HUES48 (cell line): Measurements from ENCODE around the gene FUT7.

Experiments
- H3K27ac ChIP-seq: one replicate; pipeline ENCODE4 v1.7.0; 2013; ENCODE audit warnings: low read depth, low read length, inconsistent platforms
- H3K27me3 ChIP-seq: 2 replicates; pipeline ENCODE4 v1.6.1; 2013; ENCODE audit warnings: mild to moderate bottlenecking, low read length; ENCODE audit not compliant: control insufficient read depth, insufficient read depth
- H3K36me3 ChIP-seq: 2 replicates; pipeline ENCODE4 v1.6.1; 2013; ENCODE audit warnings: low read length; ENCODE audit not compliant: control insufficient read depth, insufficient read depth
- H3K4me1 ChIP-seq: 2 replicates; pipeline ENCODE4 v1.6.1; 2013; ENCODE audit warnings: mild to moderate bottlenecking, low read length; ENCODE audit not compliant: control insufficient read depth, insufficient read depth
- H3K4me3 ChIP-seq: 2 replicates; pipeline ENCODE4 v1.5.1; 2013; ENCODE audit warnings: mild to moderate bottlenecking, low read depth, low read length
- H3K9ac ChIP-seq: 2 replicates; pipeline ENCODE4 v1.6.1; 2013; ENCODE audit warnings: mild to moderate bottlenecking, low read depth, low read length, moderate library complexity
- H3K9me3 ChIP-seq: 2 replicates; pipeline ENCODE4 v1.6.1; 2013; ENCODE audit warnings: low read length; ENCODE audit not compliant: control insufficient read depth, insufficient read depth

Gene FUT7

GRCh38 chr9:136983656-136984314, 48.1 kb downstream of the FUT7 start:
- no peak overlapping the region for H3K27ac ChIP-seq
- H3K4me1 ChIP-seq, result no peaks in the 10 kb centered on the region
- H3K9me3 ChIP-seq, result no peaks in the 10 kb centered on the region
- no peak overlapping the region for H3K9ac ChIP-seq
- H3K36me3 ChIP-seq, result no peaks in the 10 kb centered on the region
- peaks cover 25% of the 10 kb centered on the region for H3K27me3 ChIP-seq
- H3K4me3 ChIP-seq, result no peak overlapping the region

- Histone ChIP-seq H3K4me3 (no peak overlapping the region), H3K27me3 (peaks cover 25% of the 10 kb centered on the region), H3K9me3 (no peaks in the 10 kb centered on the region), H3K27ac (no peak overlapping the region), H3K36me3 (no peaks in the 10 kb centered on the region), H3K4me1 (no peaks in the 10 kb centered on the region), H3K9ac (no peak overlapping the region)
These were observed 48.7 kb downstream of the FUT7 start for GRCh38 chr9:136983167-136983566.

GRCh38 chr9:136982232-136983051, 49.4 kb downstream of the FUT7 start, which contains the start of gene LCNL1:
TSS of gene LCNL1 (plus strand) at chr9:136982993. CDS start at chr9:136983587, 594 bp downstream.
- H3K9me3 ChIP-seq, result no peaks in the 10 kb centered on the region
- H3K4me1 ChIP-seq, result peaks cover 1% of the 10 kb centered on the region; the same call in 1 of the 2 replicates
- no peak within 1 kb of the TSS for H3K27ac ChIP-seq
- no peaks in the 10 kb centered on the region for H3K36me3 ChIP-seq
- H3K27me3 ChIP-seq, result peaks cover 28% of the 10 kb centered on the region
- H3K9ac ChIP-seq, result no peak within 1 kb of the TSS
- no peak within 1 kb of the TSS for H3K4me3 ChIP-seq

GRCh38 chr9:136981588-136982231, 50.2 kb downstream of the FUT7 start:
- no peaks in the 10 kb centered on the region for H3K36me3 ChIP-seq
- peaks cover 5% of the 10 kb centered on the region; the same call in 1 of the 2 replicates for H3K4me1 ChIP-seq
- no peak overlapping the region for H3K9ac ChIP-seq
- H3K27me3 ChIP-seq, result peaks cover 35% of the 10 kb centered on the region
- no peaks in the 10 kb centered on the region for H3K9me3 ChIP-seq
- H3K27ac ChIP-seq, result no peak overlapping the region
- H3K4me3 ChIP-seq, result no peak overlapping the region

GRCh38 chr9:136980669-136981478, 51.0 kb downstream of the FUT7 start:
- Histone ChIP-seq H3K36me3 (no peaks in the 10 kb centered on the region), H3K9me3 (no peaks in the 10 kb centered on the region), H3K27ac (no peak overlapping the region), H3K9ac (no peak overlapping the region), H3K27me3 (peaks cover 30% of the 10 kb centered on the region), H3K4me1 (peaks cover 5% of the 10 kb centered on the region; the same call in 1 of the 2 replicates), H3K4me3 (no peak overlapping the region)
